B cell (primary cell): Measurements from ENCODE around the gene GNB2. TPM values are rescaled to one million over a fixed set of nuclear protein-coding genes. Genes with fewer than 3 reads are reported as not detected.

ENCODE experiments used
- ATAC-seq: fragments of 200-7000 bp; cut with Tn5 transposase; one replicate; pipeline ENCODE4 v1.10.0; 2021; ENCODE audit warnings: low read depth, mild to moderate bottlenecking, moderate number of reproducible peaks, moderate library complexity
- CTCF ChIA-PET: fragments of 350-600 bp; sonication (Branson Sonifier 250); formaldehyde crosslinking; loops from one replicate; lab custom pipeline; 2021; ENCODE audit warnings: antibody characterized with exemption, inconsistent platforms; lab: Charles Lee
- POLR2A ChIA-PET: fragments of 350-600 bp; sonication (Branson Sonifier 250); formaldehyde crosslinking; loops from one replicate; lab custom pipeline; 2021; ENCODE audit warnings: antibody characterized with exemption; lab: Charles Lee
- DNase-seq: peaks from one replicate; pipeline ENCODE4 v3.0.0; 2013
- H2AFZ ChIP-seq: 2 replicates; pipeline ENCODE4 v1.6.1; 2012; ENCODE audit warnings: mild to moderate bottlenecking, low read depth, low read length; ENCODE audit not compliant: insufficient read depth, poor library complexity, severe bottlenecking
- H3K27ac ChIP-seq, 2 donors: 1 replicate in 1 of 2; 2 replicates in 1 of 2; pipeline ENCODE4 v1.5.1; 2012 to 2013; ENCODE audit warnings: low read length in 2 of 2, mild to moderate bottlenecking in 2 of 2, moderate library complexity in 1 of 2
- H3K27me3 ChIP-seq, 4 experiments: fragments of 200-600 bp in 1 of 4; sonication (generic) in 1 of 4; replicated peaks in 1 of 4; 1 replicate in 2 of 4; 2 replicates in 2 of 4; pipeline versions ENCODE4 v1.6.1 to v1.7.0; 2013 to 2016; ENCODE audit warnings: low read length in 3 of 4, mild to moderate bottlenecking in 2 of 4, mixed read lengths in 1 of 4, moderate library complexity in 1 of 4; ENCODE audit not compliant: insufficient read depth in 4 of 4, control insufficient read depth in 3 of 4; ENCODE audit errors: control extremely low read depth in 1 of 4
- H3K36me3 ChIP-seq, 2 experiments: replicated peaks in 1 of 2; 1 replicate in 1 of 2; 2 replicates in 1 of 2; pipeline versions ENCODE4 v1.6.1 to v1.7.1; 2013; ENCODE audit warnings: low read length in 1 of 2; ENCODE audit not compliant: insufficient read depth in 2 of 2, control insufficient read depth in 1 of 2; ENCODE audit errors: control extremely low read depth in 1 of 2, extremely low read depth in 1 of 2
- H3K4me1 ChIP-seq, 2 donors: fragments of 200-600 bp in 1 of 2; sonication (generic) in 1 of 2; 1 replicate in 1 of 2; 2 replicates in 1 of 2; pipeline versions ENCODE4 v1.5.1 to v1.6.1; 2013 to 2017; ENCODE audit warnings: low read length in 2 of 2; ENCODE audit not compliant: control insufficient read depth in 2 of 2, insufficient read depth in 2 of 2
- H3K4me2 ChIP-seq: replicated peaks from 2 replicates; pipeline ENCODE3; 2012; ENCODE audit warnings: mild to moderate bottlenecking, low read depth, low read length; ENCODE audit not compliant: poor library complexity, severe bottlenecking
- H3K4me3 ChIP-seq, 5 experiments: fragments of 200-600 bp in 1 of 5; sonication (generic) in 1 of 5; 1 replicate in 3 of 5; 2 replicates in 2 of 5; pipeline versions ENCODE4 v1.5.1 to v1.7.0; 2011 to 2016; ENCODE audit warnings: low read length in 4 of 5, mild to moderate bottlenecking in 4 of 5, low read depth in 2 of 5, control low read depth in 1 of 5, moderate library complexity in 1 of 5; ENCODE audit not compliant: insufficient read depth in 1 of 5; ENCODE audit errors: control extremely low read depth in 1 of 5, extremely low read depth in 1 of 5
- H3K79me2 ChIP-seq: fragments of 200-600 bp; sonication (generic); one replicate; pipeline ENCODE4 v1.6.0; 2016; ENCODE audit warnings: low read length; ENCODE audit not compliant: control insufficient read depth, insufficient read depth
- H3K9ac ChIP-seq: fragments of 200-600 bp; sonication (generic); 2 replicates; pipeline ENCODE4 v1.6.1; 2017; ENCODE audit warnings: mild to moderate bottlenecking, low read length, moderate library complexity
- H3K9me3 ChIP-seq, 3 donors: one replicate each; pipeline versions ENCODE4 v1.6.1 to v1.7.1; 2013; ENCODE audit warnings: low read length in 2 of 3; ENCODE audit not compliant: control insufficient read depth in 2 of 3, insufficient read depth in 1 of 3; ENCODE audit errors: control extremely low read depth in 1 of 3
- H4K20me1 ChIP-seq: 2 replicates; pipeline ENCODE4 v1.6.0; 2012; ENCODE audit warnings: mild to moderate bottlenecking, low read length; ENCODE audit not compliant: insufficient read depth, control insufficient read depth, poor library complexity, severe bottlenecking
- H3K27ac Mint-ChIP-seq: one replicate; pipeline ENCODE4 v1.8.0; 2021; ENCODE audit warnings: mixed read lengths
- H3K27me3 Mint-ChIP-seq: one replicate; pipeline ENCODE4 v1.8.0; 2021; ENCODE audit warnings: mixed read lengths
- H3K4me1 Mint-ChIP-seq: one replicate; pipeline ENCODE4 v1.8.0; 2021; ENCODE audit warnings: mixed read lengths
- H3K4me3 Mint-ChIP-seq: one replicate; pipeline ENCODE4 v1.8.0; 2021; ENCODE audit warnings: mixed read lengths
- H3K9me3 Mint-ChIP-seq: one replicate; pipeline ENCODE4 v1.8.0; 2022; ENCODE audit warnings: mixed read lengths; ENCODE audit not compliant: insufficient read depth
- CTCF ChIP-seq: fragments of 200-600 bp; IDR thresholded peaks from one replicate; pipeline ENCODE4 v1.8.0; 2022; ENCODE audit warnings: antibody characterized with exemption, mild to moderate bottlenecking
- WGBS: methylation state at CpG from one replicate; pipeline ENCODE4 v1.1.5; 2013; ENCODE audit warnings: missing lambda C conversion rate; ENCODE audit not compliant: insufficient coverage; 5-methylcytosine and 5-hydroxymethylcytosine counted together
- intact Hi-C: fragments of 100-400 bp; cut with micrococcal nuclease; formaldehyde crosslinking; loops from one replicate; pipeline ENCODE4 v1.10.0; 2022
- polyA plus RNA-seq: library from polyadenylated mRNA; depleted of rRNA; stranded (reverse); fragments of >200 nt; gene quantifications from 2 replicates; pipeline ENCODE4 v1.2.3, GENCODE V29; 2012
- total RNA-seq, 2 donors: library from RNA; stranded (reverse); fragments of 120-200 nt in 1 of 2; gene quantifications; 1 replicate in 1 of 2; 2 replicates in 1 of 2; pipeline versions ENCODE4 v1.2.3 to v1.2.4, GENCODE V29; 2013 to 2022

The GNB2 gene
- total and polyA plus RNA-seq, 2 donors (not counting 1 experiment from before 2014, with no cell fraction given) = 127 to 221 TPM

GRCh38 chr7:100679927-100680575 is 6.5 kb downstream of the GNB2 start:
- intact Hi-C loops = loop anchor here (10.0 kb wide), 1 partner anchor 595 kb away; the partner anchor contains the start of genes COPS6 and ZNF3
- Mint-ChIP-seq H3K4me3 (no peak overlapping the region), H3K9me3 (no peaks in the 10 kb centered on the region)

More at GRCh38 chr7:100679927-100680575, 6.5 kb downstream of the GNB2 start:
- no peak overlapping the region for H3K27ac ChIP-seq
- no peaks in the 10 kb centered on the region for H3K9me3 ChIP-seq
- peaks cover 66% of the 10 kb centered on the region for H4K20me1 ChIP-seq
- H3K27me3 ChIP-seq = no peaks in the 10 kb centered on the region
- H3K4me1 Mint-ChIP-seq = peaks cover 7% of the 10 kb centered on the region
- TF ChIP-seq CTCF = no peak
- ATAC-seq = no peak
- WGBS = 88% methylated on average over 5 of the region's 13 CpGs
- CTCF ChIA-PET = interaction anchor here (0.6 to 2.5 kb wide), 7 partner anchors 11 to 121 kb away, joined by 3 to 18 read pairs (median 3); partner anchors contain the start of gene POP7
- POLR2A ChIA-PET = interaction anchor here (0.7 to 1.2 kb wide), 4 partner anchors 12 to 95 kb away, joined by 3 to 16 read pairs (median 4); partner anchors contain the start of genes FBXO24, LRCH4 and MOSPD3
- H3K36me3 ChIP-seq = peaks cover 0 to 74% of the 10 kb centered on the region in 2 experiments
- no peaks in the 10 kb centered on the region for H3K27me3 Mint-ChIP-seq
- H3K27ac Mint-ChIP-seq = peak overlapping the region; percentile 46
- H2AFZ ChIP-seq = no peak overlapping the region
- H3K4me2 ChIP-seq = no peak overlapping the region
- peaks cover 0 to 3% of the 10 kb centered on the region in 2 donors for H3K4me1 ChIP-seq
- no peak overlapping the region for H3K9ac ChIP-seq
- no peak overlapping the region for H3K4me3 ChIP-seq
- H3K79me2 ChIP-seq = no peaks in the 10 kb centered on the region
- peak; percentile 28 for DNase-seq
